SK-N-SH treated with all-trans-retinoic acid at 6 μM for 48 hours (cell line): ENCODE measurements around the gene DLGAP5.

Source experiments
- ATAC-seq: fragments of 200-7000 bp; cut with Tn5 transposase; 3 replicates; pipeline ENCODE4 v1.9.1; 2020; ENCODE audit warnings: mild to moderate bottlenecking, moderate library complexity
- BACH2 ChIP-seq: fragments of 250-450 bp; sonication (Bioruptor Pico); IDR thresholded peaks from 2 replicates; pipeline ENCODE4 v1.9.0; 2021; ENCODE audit warnings: mild to moderate bottlenecking, borderline replicate concordance
- ESRRG ChIP-seq: fragments of 250-450 bp; sonication (Bioruptor Pico); IDR thresholded peaks from 2 replicates; pipeline ENCODE4 v1.6.1; 2021; ENCODE audit warnings: mild to moderate bottlenecking
- ISL1 ChIP-seq: fragments of 250-450 bp; sonication (Bioruptor Pico); IDR thresholded peaks from 2 replicates; pipeline ENCODE4 v2.1.2; 2022; ENCODE audit warnings: mild to moderate bottlenecking, moderate library complexity
- OSR1 ChIP-seq: fragments of 250-450 bp; sonication (Bioruptor Pico); IDR thresholded peaks from 2 replicates; pipeline ENCODE4 v1.8.0; 2022; ENCODE audit warnings: moderate library complexity, mild to moderate bottlenecking, inconsistent platforms
- RARB ChIP-seq: fragments of 250-450 bp; sonication (Bioruptor Pico); IDR thresholded peaks from 2 replicates; pipeline ENCODE4 v1.8.0; 2021; ENCODE audit warnings: mild to moderate bottlenecking, moderate library complexity
- TCF4 ChIP-seq: fragments of 250-450 bp; sonication (Bioruptor Pico); IDR thresholded peaks from 2 replicates; pipeline ENCODE4 v1.8.0; 2021; ENCODE audit warnings: mild to moderate bottlenecking, moderate library complexity, borderline replicate concordance
- TOX ChIP-seq: fragments of 250-450 bp; sonication (Bioruptor Pico); IDR thresholded peaks from 2 replicates; pipeline ENCODE4 v1.8.0; 2021; ENCODE audit warnings: mild to moderate bottlenecking, moderate library complexity, borderline replicate concordance
- ZC3H10 ChIP-seq: fragments of 250-450 bp; sonication (Bioruptor Pico); IDR thresholded peaks from 2 replicates; pipeline ENCODE4 v1.5.1; 2021; ENCODE audit warnings: mild to moderate bottlenecking, moderate library complexity
- ZFP3 ChIP-seq: fragments of 250-450 bp; sonication (Bioruptor Pico); IDR thresholded peaks from 2 replicates; pipeline ENCODE4 v1.5.0; 2020; ENCODE audit warnings: mild to moderate bottlenecking, moderate library complexity
- ZFP30 ChIP-seq: fragments of 450-650 bp; formaldehyde crosslinking; IDR thresholded peaks from 2 replicates; pipeline ENCODE4 v1.5.0; 2022; ENCODE audit warnings: mild to moderate bottlenecking, moderate library complexity
- ZNF565 ChIP-seq: fragments of 450-650 bp; formaldehyde crosslinking; conservative IDR thresholded peaks from 2 replicates; pipeline ENCODE4 v1.5.0; 2020; ENCODE audit warnings: low read depth, mild to moderate bottlenecking, moderate library complexity
- ZNF70 ChIP-seq: fragments of 450-650 bp; formaldehyde crosslinking; IDR thresholded peaks from 2 replicates; pipeline ENCODE4 v1.5.0; 2020; ENCODE audit warnings: mild to moderate bottlenecking, moderate library complexity
- ZNF8 ChIP-seq: fragments of 450-650 bp; formaldehyde crosslinking; IDR thresholded peaks from 2 replicates; pipeline ENCODE4 v1.5.0; 2020; ENCODE audit warnings: mild to moderate bottlenecking, moderate library complexity
- TF ChIP-seq, protein P1 (sequence below): fragments of 250-450 bp; sonication (Bioruptor Pico); IDR thresholded peaks from 2 replicates; pipeline ENCODE4 v1.5.1; 2020; ENCODE audit warnings: low read depth, mild to moderate bottlenecking, moderate library complexity
- TF ChIP-seq, protein P2 (sequence below): fragments of 250-450 bp; sonication (Bioruptor Pico); IDR thresholded peaks from 2 replicates; pipeline ENCODE4 v1.8.0; 2020; ENCODE audit warnings: mild to moderate bottlenecking, moderate library complexity, borderline replicate concordance
- TF ChIP-seq, protein P3 (sequence below): fragments of 250-450 bp; sonication (Bioruptor Pico); IDR thresholded peaks from 2 replicates; pipeline ENCODE4 v1.5.0; 2020; ENCODE audit warnings: mild to moderate bottlenecking, moderate library complexity
- TF ChIP-seq, protein P4 (sequence below): fragments of 250-450 bp; sonication (Bioruptor Pico); IDR thresholded peaks from 2 replicates; pipeline ENCODE4 v1.8.0; 2021; ENCODE audit warnings: low read depth, mild to moderate bottlenecking, moderate library complexity, borderline replicate concordance

The DLGAP5 gene

DNA sequence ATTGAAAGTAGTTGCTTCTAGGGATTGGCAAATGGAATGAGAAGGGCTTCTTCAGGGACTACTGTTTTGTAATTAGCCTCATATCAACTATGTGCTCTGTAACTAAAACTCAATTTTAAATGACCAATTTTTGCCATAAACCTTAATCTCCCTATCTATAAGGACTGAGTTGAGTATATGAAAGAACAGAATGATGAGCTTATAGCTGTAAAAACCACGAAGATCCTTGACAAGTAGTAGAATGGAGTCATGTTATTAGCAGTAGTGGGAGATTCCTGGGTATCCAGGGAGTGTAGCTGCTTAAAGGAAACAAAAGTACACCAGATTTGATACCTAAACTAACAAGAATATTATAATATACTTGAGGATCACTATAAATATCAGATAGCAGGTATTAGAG is 34.3 kb downstream of the DLGAP5 start (continued):
- TF ChIP-seq, protein P1, sequence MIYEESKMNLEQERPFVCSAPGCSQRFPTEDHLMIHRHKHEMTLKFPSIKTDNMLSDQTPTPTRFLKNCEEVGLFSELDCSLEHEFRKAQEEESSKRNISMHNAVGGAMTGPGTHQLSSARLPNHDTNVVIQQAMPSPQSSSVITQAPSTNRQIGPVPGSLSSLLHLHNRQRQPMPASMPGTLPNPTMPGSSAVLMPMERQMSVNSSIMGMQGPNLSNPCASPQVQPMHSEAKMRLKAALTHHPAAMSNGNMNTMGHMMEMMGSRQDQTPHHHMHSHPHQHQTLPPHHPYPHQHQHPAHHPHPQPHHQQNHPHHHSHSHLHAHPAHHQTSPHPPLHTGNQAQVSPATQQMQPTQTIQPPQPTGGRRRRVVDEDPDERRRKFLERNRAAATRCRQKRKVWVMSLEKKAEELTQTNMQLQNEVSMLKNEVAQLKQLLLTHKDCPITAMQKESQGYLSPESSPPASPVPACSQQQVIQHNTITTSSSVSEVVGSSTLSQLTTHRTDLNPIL (CRISPR knock-in tag) = no peak
- TF ChIP-seq RARB (CRISPR knock-in tag) (no peak), ZFP3 (no peak), ZNF565 (CRISPR knock-in tag) (no peak), ZC3H10 (CRISPR knock-in tag) (no peak)
- TF ChIP-seq, protein P2, sequence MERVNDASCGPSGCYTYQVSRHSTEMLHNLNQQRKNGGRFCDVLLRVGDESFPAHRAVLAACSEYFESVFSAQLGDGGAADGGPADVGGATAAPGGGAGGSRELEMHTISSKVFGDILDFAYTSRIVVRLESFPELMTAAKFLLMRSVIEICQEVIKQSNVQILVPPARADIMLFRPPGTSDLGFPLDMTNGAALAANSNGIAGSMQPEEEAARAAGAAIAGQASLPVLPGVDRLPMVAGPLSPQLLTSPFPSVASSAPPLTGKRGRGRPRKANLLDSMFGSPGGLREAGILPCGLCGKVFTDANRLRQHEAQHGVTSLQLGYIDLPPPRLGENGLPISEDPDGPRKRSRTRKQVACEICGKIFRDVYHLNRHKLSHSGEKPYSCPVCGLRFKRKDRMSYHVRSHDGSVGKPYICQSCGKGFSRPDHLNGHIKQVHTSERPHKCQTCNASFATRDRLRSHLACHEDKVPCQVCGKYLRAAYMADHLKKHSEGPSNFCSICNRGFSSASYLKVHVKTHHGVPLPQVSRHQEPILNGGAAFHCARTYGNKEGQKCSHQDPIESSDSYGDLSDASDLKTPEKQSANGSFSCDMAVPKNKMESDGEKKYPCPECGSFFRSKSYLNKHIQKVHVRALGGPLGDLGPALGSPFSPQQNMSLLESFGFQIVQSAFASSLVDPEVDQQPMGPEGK (CRISPR knock-in tag) = no peak

DNA sequence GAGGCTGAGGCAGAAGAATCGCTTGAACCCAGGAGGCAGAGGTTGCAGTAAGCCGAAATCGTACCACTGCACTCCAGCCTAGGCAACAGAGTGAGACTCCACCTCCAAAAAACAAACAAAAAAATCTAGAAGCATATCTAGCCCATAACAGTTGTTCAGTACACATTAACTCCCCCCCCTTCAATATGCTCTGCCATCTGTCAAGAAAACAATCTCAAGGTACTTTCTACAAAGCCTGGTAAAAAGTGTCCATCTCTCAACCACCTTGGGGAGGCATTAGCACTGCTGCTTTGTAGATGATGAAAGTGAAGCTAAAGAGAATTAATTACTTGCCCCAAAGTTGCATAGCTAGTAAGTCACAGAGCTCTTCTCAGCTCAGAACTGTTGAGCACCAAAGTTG is 37.4 kb downstream of the DLGAP5 start:
- TF ChIP-seq ZC3H10 (CRISPR knock-in tag) (no peak), ZNF565 (CRISPR knock-in tag) (no peak), RARB (CRISPR knock-in tag) (no peak), ESRRG (CRISPR knock-in tag) (no peak), ZFP3 (no peak), TOX (CRISPR knock-in tag) (no peak), ZFP30 (CRISPR knock-in tag) (no peak)
- TF ChIP-seq, protein P2 (CRISPR knock-in tag) = no peak
- no peak for ATAC-seq

DNA sequence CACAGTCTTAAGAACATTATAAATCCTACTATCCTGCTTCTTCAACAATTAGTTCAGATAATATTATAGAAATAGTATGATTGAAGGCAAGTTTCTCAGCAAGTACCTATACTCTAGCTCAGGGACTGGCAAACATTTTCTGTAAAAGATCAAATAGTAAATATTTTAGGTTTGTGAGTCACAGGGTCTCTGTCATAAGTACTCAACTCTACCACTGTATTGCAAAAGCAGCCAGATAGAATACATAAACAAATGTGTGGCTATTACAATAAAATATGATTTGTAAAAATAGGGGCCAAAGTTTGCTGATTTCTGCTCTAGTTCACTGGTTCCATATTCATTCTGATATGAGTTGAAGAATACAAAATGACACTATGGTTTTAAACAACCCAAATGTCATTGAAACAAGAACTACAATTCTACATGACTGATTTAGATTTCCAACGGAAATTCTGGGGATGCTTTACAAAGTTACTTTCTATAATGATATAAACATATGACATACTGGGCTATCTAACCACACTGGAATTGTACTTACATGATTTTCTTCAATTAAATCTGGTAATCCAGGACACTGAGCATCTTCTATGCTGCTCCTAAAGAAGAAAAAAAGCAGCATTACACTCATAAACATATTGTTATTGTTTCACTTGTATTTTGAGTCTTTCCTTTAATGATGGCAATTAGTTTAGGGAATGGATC is 39.2 kb downstream of the DLGAP5 start:
- TF ChIP-seq, protein P3, sequence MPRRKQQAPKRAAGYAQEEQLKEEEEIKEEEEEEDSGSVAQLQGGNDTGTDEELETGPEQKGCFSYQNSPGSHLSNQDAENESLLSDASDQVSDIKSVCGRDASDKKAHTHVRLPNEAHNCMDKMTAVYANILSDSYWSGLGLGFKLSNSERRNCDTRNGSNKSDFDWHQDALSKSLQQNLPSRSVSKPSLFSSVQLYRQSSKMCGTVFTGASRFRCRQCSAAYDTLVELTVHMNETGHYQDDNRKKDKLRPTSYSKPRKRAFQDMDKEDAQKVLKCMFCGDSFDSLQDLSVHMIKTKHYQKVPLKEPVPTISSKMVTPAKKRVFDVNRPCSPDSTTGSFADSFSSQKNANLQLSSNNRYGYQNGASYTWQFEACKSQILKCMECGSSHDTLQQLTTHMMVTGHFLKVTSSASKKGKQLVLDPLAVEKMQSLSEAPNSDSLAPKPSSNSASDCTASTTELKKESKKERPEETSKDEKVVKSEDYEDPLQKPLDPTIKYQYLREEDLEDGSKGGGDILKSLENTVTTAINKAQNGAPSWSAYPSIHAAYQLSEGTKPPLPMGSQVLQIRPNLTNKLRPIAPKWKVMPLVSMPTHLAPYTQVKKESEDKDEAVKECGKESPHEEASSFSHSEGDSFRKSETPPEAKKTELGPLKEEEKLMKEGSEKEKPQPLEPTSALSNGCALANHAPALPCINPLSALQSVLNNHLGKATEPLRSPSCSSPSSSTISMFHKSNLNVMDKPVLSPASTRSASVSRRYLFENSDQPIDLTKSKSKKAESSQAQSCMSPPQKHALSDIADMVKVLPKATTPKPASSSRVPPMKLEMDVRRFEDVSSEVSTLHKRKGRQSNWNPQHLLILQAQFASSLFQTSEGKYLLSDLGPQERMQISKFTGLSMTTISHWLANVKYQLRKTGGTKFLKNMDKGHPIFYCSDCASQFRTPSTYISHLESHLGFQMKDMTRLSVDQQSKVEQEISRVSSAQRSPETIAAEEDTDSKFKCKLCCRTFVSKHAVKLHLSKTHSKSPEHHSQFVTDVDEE (CRISPR knock-in tag) = no peak
- no peak for TF ChIP-seq ZC3H10 (CRISPR knock-in tag)
- no peak for TF ChIP-seq ZFP30 (CRISPR knock-in tag)
- TF ChIP-seq BACH2 (CRISPR knock-in tag) = no peak
- TF ChIP-seq ZNF70 = no peak
- TF ChIP-seq ESRRG (CRISPR knock-in tag) = no peak
- TF ChIP-seq, protein P1 (CRISPR knock-in tag) = no peak
- no peak for TF ChIP-seq ZNF565 (CRISPR knock-in tag)
- TF ChIP-seq, protein P2 (CRISPR knock-in tag) = no peak
- TF ChIP-seq ZNF8 (CRISPR knock-in tag) = no peak
- TF ChIP-seq, protein P4, sequence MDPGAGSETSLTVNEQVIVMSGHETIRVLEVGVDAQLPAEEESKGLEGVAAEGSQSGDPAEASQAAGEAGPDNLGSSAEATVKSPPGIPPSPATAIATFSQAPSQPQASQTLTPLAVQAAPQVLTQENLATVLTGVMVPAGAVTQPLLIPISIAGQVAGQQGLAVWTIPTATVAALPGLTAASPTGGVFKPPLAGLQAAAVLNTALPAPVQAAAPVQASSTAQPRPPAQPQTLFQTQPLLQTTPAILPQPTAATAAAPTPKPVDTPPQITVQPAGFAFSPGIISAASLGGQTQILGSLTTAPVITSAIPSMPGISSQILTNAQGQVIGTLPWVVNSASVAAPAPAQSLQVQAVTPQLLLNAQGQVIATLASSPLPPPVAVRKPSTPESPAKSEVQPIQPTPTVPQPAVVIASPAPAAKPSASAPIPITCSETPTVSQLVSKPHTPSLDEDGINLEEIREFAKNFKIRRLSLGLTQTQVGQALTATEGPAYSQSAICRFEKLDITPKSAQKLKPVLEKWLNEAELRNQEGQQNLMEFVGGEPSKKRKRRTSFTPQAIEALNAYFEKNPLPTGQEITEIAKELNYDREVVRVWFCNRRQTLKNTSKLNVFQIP (CRISPR knock-in tag) = no peak
- TF ChIP-seq TCF4 (CRISPR knock-in tag) = no peak
- TF ChIP-seq OSR1 = no peak
- no peak for TF ChIP-seq ISL1
- ATAC-seq = no peak
